ENCODE results near the gene RET.

DNA sequence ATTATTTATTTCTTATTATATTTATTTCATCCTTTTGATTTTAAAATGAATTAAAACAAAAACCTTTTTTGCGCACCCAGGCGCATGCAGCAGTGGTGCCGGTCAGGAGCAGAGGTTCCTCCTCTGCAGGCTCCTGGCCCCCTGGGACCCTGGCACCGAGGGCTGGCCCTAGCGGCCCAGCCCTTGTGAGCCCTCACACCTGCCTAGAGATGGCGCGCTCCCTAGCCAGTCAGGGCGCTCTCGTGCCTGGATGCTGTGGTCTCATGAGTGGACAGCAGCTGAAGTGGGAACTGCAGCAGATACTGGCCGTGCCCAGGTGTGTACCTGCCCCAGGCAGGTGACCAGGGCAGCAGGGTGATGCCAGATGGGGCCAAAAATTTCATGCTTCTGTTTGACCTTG, 13.8 kb downstream of the RET start:
- TF ChIP-seq, protein P1, sequence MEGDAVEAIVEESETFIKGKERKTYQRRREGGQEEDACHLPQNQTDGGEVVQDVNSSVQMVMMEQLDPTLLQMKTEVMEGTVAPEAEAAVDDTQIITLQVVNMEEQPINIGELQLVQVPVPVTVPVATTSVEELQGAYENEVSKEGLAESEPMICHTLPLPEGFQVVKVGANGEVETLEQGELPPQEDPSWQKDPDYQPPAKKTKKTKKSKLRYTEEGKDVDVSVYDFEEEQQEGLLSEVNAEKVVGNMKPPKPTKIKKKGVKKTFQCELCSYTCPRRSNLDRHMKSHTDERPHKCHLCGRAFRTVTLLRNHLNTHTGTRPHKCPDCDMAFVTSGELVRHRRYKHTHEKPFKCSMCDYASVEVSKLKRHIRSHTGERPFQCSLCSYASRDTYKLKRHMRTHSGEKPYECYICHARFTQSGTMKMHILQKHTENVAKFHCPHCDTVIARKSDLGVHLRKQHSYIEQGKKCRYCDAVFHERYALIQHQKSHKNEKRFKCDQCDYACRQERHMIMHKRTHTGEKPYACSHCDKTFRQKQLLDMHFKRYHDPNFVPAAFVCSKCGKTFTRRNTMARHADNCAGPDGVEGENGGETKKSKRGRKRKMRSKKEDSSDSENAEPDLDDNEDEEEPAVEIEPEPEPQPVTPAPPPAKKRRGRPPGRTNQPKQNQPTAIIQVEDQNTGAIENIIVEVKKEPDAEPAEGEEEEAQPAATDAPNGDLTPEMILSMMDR (IDR thresholded peaks at IDR 0.05) = no peak
- no peak for TF ChIP-seq POLR2A (IDR thresholded peaks at IDR 0.05)

Measured in thyroid gland (tissue), 4 donors.